Measurements from ENCODE around the gene EHD1.

DNA sequence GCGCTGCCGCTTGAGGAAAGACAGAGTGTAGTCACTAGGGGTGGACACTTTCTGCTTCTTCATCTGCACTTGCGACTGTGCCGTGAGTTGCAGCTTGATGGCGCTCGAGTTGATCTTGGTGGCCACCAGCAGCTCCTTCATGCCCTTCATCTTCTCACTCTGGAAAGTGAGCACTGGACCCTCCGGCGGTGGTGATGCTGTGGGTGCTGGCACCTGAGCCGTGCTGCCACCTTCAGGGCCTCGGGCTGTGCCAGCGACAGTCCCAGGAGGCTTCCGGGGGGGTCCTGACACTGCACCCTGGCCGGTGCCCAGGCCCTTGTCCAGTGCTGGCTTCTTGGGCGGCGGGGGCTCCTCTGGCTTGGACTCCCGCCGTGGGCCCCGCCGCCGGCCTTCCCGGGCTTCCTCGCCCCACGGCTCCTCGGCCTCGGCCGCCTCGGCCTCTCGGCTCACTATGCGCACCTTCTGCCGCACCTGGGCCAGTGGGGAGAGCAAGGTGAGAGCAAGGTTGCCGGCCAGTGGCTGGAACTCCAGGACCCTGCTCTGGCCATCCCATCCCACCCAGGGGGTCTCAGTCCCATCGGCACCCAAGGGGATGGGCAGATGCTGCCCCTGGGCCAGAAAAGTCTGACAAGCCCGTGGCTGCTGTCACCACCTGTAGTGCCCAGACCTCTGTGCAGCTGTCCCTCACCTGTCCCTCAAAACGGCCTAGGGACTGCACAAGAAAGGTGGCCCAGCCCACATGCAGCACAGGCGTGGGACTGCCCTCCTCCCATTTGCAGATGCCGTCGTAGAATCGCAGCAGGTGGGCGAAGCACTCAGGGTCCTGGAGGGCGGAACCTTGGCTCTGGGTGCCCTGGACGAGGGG, 73.8 kb downstream of the EHD1 start:
- no peak for TF ChIP-seq POLR2A (IDR thresholded peaks at IDR 0.05)
- TF ChIP-seq, protein P1, sequence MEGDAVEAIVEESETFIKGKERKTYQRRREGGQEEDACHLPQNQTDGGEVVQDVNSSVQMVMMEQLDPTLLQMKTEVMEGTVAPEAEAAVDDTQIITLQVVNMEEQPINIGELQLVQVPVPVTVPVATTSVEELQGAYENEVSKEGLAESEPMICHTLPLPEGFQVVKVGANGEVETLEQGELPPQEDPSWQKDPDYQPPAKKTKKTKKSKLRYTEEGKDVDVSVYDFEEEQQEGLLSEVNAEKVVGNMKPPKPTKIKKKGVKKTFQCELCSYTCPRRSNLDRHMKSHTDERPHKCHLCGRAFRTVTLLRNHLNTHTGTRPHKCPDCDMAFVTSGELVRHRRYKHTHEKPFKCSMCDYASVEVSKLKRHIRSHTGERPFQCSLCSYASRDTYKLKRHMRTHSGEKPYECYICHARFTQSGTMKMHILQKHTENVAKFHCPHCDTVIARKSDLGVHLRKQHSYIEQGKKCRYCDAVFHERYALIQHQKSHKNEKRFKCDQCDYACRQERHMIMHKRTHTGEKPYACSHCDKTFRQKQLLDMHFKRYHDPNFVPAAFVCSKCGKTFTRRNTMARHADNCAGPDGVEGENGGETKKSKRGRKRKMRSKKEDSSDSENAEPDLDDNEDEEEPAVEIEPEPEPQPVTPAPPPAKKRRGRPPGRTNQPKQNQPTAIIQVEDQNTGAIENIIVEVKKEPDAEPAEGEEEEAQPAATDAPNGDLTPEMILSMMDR (IDR thresholded peaks at IDR 0.05) = no peak

Data from upper lobe of left lung (tissue), 4 donors.